ENCODE results near the gene LRP8. TPM values are rescaled to one million over a fixed set of nuclear protein-coding genes. Genes with fewer than 3 reads are reported as not detected.

LRP8 gene
- total and polyA plus RNA-seq, 2 of the 4 experiments (the other 2 are of a cell fraction) = 12.0 to 12.1 TPM

DNA sequence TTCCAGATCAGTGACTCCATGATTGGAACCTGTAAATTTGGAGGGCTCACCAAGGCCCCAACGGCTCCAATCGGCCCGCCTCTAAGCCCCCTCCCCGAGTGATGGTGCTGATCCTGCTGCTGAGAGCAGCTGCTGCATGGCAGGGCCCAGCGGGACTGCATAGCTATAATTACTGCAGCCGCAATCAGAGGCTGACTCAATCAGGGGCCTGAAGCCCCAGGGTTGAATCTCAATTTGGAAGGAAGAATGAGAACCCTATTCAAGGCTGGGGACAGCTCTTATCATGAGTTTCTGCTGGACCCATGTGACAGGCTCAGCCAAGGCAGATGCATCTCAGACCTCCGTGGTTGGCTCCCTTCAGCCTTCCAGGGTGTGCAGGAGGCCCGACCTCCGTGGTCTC lies 46.7 kb downstream of the LRP8 start:
- DNase-seq (no peak), ATAC-seq (ENCODE audit: low read depth) (no peak)
- no peaks in the 10 kb centered on the region for H3K36me3 ChIP-seq (ENCODE audit: control insufficient read depth, insufficient read depth, low read length)
- no peak overlapping the region for H3K27ac ChIP-seq (ENCODE audit: insufficient read depth, low read length)
- WGBS, 2 experiments (ENCODE audit: extremely low coverage in 2 of 2, insufficient read length in 1 of 2) = 92% methylated on average over 4 of the region's 9 CpGs; no CpG with 5 or more reads in 1 of the 2 experiments
- CTCF ChIA-PET = interaction anchor here (1.6 kb wide), 1 partner anchor 112 kb away, joined by 4 read pairs; no protein-coding TSS in a partner anchor
- H3K9me1 ChIP-seq (ENCODE audit: insufficient read depth, low read length) = peaks cover 3% of the 10 kb centered on the region; the same call in 1 of the 2 replicates
- H3K27me3 ChIP-seq (ENCODE audit: control insufficient read depth, insufficient read depth, low read length) = no peaks in the 10 kb centered on the region
- no peaks in the 10 kb centered on the region for H3K79me1 ChIP-seq (ENCODE audit: low read depth in 1 of 2, low read length in 2 of 2)
- no peak overlapping the region for H2AK9ac ChIP-seq (replicated peaks; ENCODE audit: low read depth, low read length, poor library complexity)
- H4K20me1 ChIP-seq (ENCODE audit: insufficient read depth, low read length) = no peaks in the 10 kb centered on the region
- H3K14ac ChIP-seq (replicated peaks; ENCODE audit: low read depth, low read length) = no peak overlapping the region
- TF ChIP-seq RFX5 (IDR thresholded peaks at IDR 0.05; ENCODE audit: low read depth, low read length) = no peak
- no peak for TF ChIP-seq BHLHE40 (IDR thresholded peaks at IDR 0.05; ENCODE audit: low read depth, low read length)
- no peak for TF ChIP-seq POLR2A (IDR thresholded peaks at IDR 0.05; ENCODE audit: low read depth, low read length)
- TF ChIP-seq CHD1 (IDR thresholded peaks at IDR 0.05; ENCODE audit: low read depth, low read length) = no peak
- TF ChIP-seq NFE2L2 (IDR thresholded peaks at IDR 0.05; ENCODE audit: low read depth, low read length) = no peak
- TF ChIP-seq SMC3 (IDR thresholded peaks at IDR 0.05; ENCODE audit: low read depth, low read length) = no peak
- TF ChIP-seq MXI1 (IDR thresholded peaks at IDR 0.05; ENCODE audit: borderline replicate concordance, low read depth, low read length) = no peak
- TF ChIP-seq, protein P1, sequence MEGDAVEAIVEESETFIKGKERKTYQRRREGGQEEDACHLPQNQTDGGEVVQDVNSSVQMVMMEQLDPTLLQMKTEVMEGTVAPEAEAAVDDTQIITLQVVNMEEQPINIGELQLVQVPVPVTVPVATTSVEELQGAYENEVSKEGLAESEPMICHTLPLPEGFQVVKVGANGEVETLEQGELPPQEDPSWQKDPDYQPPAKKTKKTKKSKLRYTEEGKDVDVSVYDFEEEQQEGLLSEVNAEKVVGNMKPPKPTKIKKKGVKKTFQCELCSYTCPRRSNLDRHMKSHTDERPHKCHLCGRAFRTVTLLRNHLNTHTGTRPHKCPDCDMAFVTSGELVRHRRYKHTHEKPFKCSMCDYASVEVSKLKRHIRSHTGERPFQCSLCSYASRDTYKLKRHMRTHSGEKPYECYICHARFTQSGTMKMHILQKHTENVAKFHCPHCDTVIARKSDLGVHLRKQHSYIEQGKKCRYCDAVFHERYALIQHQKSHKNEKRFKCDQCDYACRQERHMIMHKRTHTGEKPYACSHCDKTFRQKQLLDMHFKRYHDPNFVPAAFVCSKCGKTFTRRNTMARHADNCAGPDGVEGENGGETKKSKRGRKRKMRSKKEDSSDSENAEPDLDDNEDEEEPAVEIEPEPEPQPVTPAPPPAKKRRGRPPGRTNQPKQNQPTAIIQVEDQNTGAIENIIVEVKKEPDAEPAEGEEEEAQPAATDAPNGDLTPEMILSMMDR (conservative IDR thresholded peaks at IDR 0.05; ENCODE audit: low read depth, low read length) = no peak
- TF ChIP-seq RCOR1 (IDR thresholded peaks at IDR 0.05; ENCODE audit: insufficient replicate concordance, low read length) = no peak
- no peak for TF ChIP-seq FOS (IDR thresholded peaks at IDR 0.05; ENCODE audit: low read depth, low read length)
- no peak for TF ChIP-seq MAFK (IDR thresholded peaks at IDR 0.05; ENCODE audit: low read depth, low read length)
- TF ChIP-seq, protein P2, sequence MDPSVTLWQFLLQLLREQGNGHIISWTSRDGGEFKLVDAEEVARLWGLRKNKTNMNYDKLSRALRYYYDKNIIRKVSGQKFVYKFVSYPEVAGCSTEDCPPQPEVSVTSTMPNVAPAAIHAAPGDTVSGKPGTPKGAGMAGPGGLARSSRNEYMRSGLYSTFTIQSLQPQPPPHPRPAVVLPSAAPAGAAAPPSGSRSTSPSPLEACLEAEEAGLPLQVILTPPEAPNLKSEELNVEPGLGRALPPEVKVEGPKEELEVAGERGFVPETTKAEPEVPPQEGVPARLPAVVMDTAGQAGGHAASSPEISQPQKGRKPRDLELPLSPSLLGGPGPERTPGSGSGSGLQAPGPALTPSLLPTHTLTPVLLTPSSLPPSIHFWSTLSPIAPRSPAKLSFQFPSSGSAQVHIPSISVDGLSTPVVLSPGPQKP (IDR thresholded peaks at IDR 0.05; ENCODE audit: borderline replicate concordance, low read depth, low read length) = no peak
- TF ChIP-seq, protein P3, sequence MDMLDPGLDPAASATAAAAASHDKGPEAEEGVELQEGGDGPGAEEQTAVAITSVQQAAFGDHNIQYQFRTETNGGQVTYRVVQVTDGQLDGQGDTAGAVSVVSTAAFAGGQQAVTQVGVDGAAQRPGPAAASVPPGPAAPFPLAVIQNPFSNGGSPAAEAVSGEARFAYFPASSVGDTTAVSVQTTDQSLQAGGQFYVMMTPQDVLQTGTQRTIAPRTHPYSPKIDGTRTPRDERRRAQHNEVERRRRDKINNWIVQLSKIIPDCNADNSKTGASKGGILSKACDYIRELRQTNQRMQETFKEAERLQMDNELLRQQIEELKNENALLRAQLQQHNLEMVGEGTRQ (IDR thresholded peaks at IDR 0.05; ENCODE audit: low read depth, low read length) = no peak
- H4K8ac ChIP-seq (ENCODE audit: low read depth in 2 of 2, low read length in 2 of 2) = no peak overlapping the region
- H3K23ac ChIP-seq (ENCODE audit: low read depth, low read length) = no peak overlapping the region
- intact Hi-C loops (cut with micrococcal nuclease) = no loop called here
- H2BK5ac ChIP-seq (ENCODE audit: low read depth, low read length, poor library complexity, severe bottlenecking) = no peak overlapping the region
- H3K4me2 ChIP-seq (ENCODE audit: low read depth, low read length) = no peak overlapping the region
- H2AK5ac ChIP-seq (ENCODE audit: low read depth, low read length) = no peak overlapping the region
- H3K4ac ChIP-seq (ENCODE audit: low read depth, low read length) = no peak overlapping the region
- no TSS peak for BruUV-seq (replicated peaks)
- no peak overlapping the region for H4K5ac ChIP-seq (ENCODE audit: low read depth, low read length)
- H2AFZ ChIP-seq (replicated peaks; ENCODE audit: low read length, poor library complexity) = no peak overlapping the region
- in situ Hi-C loops (cut with MboI; ENCODE audit: low sequenced_read_pairs) = no loop called here
- POLR2A ChIA-PET (ENCODE audit: unreplicated experiment) = no interaction called here
- H2BK20ac ChIP-seq (ENCODE audit: low read depth, low read length) = no peak overlapping the region
- H3K56ac ChIP-seq (ENCODE audit: extremely low read depth, insufficient read depth, low read length) = no peak overlapping the region
- no peak overlapping the region for H3K4me3 ChIP-seq (ENCODE audit: insufficient read depth, low read depth, low read length)
- no peaks in the 10 kb centered on the region for H3K4me1 ChIP-seq (ENCODE audit: control insufficient read depth, insufficient read depth, low read length)
- no peak overlapping the region for H3K18ac ChIP-seq (ENCODE audit: low read depth, low read length)
- no peak overlapping the region for H2BK15ac ChIP-seq (ENCODE audit: low read depth, low read length)
- H4K91ac ChIP-seq (ENCODE audit: insufficient read depth, low read depth, low read length) = no peak overlapping the region
- no peak overlapping the region for H3K9ac ChIP-seq (ENCODE audit: low read depth, low read length)
- no peaks in the 10 kb centered on the region for H3K9me3 ChIP-seq (ENCODE audit: control insufficient read depth, insufficient read depth, low read length)
- dilution Hi-C loops (cut with HindIII; ENCODE audit: low sequenced_read_pairs, unreplicated experiment) = no loop called here
- H2BK120ac ChIP-seq (ENCODE audit: low read depth, low read length) = no peak overlapping the region

All from IMR-90 (cell line).